ENCODE results near the gene EXOC3L1.

EXOC3L1 gene

GRCh38 chr16:67163164-67163998 lies 26.6 kb downstream of the EXOC3L1 start:
- DNase-seq (ENCODE audit: low spot score): peak; percentile 72

- peak; percentile 61 for DNase-seq (ENCODE audit: low spot score)
These were observed 27.3 kb downstream of the EXOC3L1 start for GRCh38 chr16:67162506-67163163.

GRCh38 chr16:67161595-67162058 lies 28.3 kb downstream of the EXOC3L1 start:
- DNase-seq (ENCODE audit: low spot score): no peak

GRCh38 chr16:67158637-67159600 lies 31.0 kb downstream of the EXOC3L1 start:
- DNase-seq (ENCODE audit: low spot score): peak; percentile 63

GRCh38 chr16:67157892-67158635 lies 31.9 kb downstream of the EXOC3L1 start:
- DNase-seq (ENCODE audit: low spot score): no peak

GRCh38 chr16:67157106-67157748 lies 32.7 kb downstream of the EXOC3L1 start:
- DNase-seq (ENCODE audit: low spot score): no peak

- DNase-seq (ENCODE audit: low spot score): no peak
These were observed 33.6 kb downstream of the EXOC3L1 start for GRCh38 chr16:67156143-67156844.

- peak; percentile 92 for DNase-seq (ENCODE audit: low spot score)
These were observed 34.4 kb downstream of the EXOC3L1 start for GRCh38 chr16:67155295-67156142.

GRCh38 chr16:67154578-67155294 lies 35.2 kb downstream of the EXOC3L1 start:
- DNase-seq (ENCODE audit: low spot score): no peak

GRCh38 chr16:67151431-67152097 lies 38.4 kb downstream of the EXOC3L1 start:
- DNase-seq (ENCODE audit: low spot score): no peak

GRCh38 chr16:67150833-67151396 lies 39.0 kb downstream of the EXOC3L1 start, which contains the start of gene B3GNT9:
B3GNT9 (minus strand) TSS chr16:67150998; CDS start chr16:67150485, 513 bp downstream.
- no peak for DNase-seq (ENCODE audit: low spot score)

GRCh38 chr16:67150047-67150832 lies 39.7 kb downstream of the EXOC3L1 start:
- peak; percentile 84 for DNase-seq (ENCODE audit: low spot score)

GRCh38 chr16:67149276-67150046 lies 40.5 kb downstream of the EXOC3L1 start:
- no peak for DNase-seq (ENCODE audit: low spot score)

GRCh38 chr16:67148656-67149275 lies 41.2 kb downstream of the EXOC3L1 start:
- DNase-seq (ENCODE audit: low spot score): no peak

- DNase-seq (ENCODE audit: low spot score): no peak
These were observed 41.7 kb downstream of the EXOC3L1 start for GRCh38 chr16:67148221-67148620.
